Suprapubic skin (tissue), 3 donors: ENCODE data around the gene JMJD1C.
A peak's percentile ranks its signal among the peaks of the same experiment; 100 is the strongest.

ENCODE experiments used
- EP300 ChIP-seq: sonication (generic); formaldehyde crosslinking; IDR thresholded peaks from one replicate; pipeline ENCODE4 v1.6.1; 2017; ENCODE audit warnings: antibody characterized with exemption
- POLR2A ChIP-seq, 2 donors: fragments of 450-650 bp; IDR thresholded peaks; one replicate each; pipeline ENCODE4 v1.6.1; 2017; ENCODE audit warnings: antibody characterized with exemption in 2 of 2, mild to moderate bottlenecking in 2 of 2, moderate library complexity in 2 of 2
- TF ChIP-seq, protein P1 (sequence below), 2 donors: fragments of 200-600 bp in 1 of 2; fragments of 450-650 bp in 1 of 2; sonication (generic) in 1 of 2; IDR thresholded peaks; one replicate each; pipeline ENCODE4 v1.5.1; 2016 to 2019; ENCODE audit warnings: antibody characterized with exemption in 2 of 2, mild to moderate bottlenecking in 1 of 2, moderate library complexity in 1 of 2

DNA sequence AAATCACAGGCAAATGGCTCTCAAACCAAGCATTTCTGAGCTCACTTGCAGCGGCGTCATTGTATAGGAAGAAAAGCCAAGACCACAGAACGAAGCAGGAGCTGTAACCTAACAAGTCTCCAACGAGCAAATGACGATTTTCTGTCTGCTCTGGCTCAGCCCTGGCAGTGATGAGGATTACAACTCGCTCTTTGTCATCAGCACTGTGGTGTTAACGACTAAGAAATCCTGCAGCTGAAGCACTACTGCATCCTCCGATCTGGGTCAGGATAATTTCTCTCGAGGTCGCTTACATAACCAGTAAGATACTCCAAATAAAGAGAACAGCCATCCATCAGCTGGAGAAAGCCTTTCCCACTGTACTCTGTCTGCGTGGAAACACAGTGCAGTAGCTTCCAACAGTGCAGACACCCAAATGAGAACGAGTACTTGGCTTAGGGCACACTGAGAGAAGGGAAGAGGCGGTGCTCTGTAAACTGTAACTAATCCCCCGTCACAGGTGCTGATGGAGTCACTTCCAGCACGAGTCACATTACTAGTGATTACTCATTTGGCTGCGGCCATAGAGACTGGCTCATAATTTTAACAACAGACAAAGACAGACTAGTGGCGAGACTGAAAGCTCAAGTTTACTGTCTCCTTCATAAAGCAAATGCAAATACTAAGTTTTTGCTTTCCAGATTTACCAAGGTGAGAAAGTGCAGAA lies 196.8 kb downstream of the JMJD1C start:
- TF ChIP-seq, protein P1, sequence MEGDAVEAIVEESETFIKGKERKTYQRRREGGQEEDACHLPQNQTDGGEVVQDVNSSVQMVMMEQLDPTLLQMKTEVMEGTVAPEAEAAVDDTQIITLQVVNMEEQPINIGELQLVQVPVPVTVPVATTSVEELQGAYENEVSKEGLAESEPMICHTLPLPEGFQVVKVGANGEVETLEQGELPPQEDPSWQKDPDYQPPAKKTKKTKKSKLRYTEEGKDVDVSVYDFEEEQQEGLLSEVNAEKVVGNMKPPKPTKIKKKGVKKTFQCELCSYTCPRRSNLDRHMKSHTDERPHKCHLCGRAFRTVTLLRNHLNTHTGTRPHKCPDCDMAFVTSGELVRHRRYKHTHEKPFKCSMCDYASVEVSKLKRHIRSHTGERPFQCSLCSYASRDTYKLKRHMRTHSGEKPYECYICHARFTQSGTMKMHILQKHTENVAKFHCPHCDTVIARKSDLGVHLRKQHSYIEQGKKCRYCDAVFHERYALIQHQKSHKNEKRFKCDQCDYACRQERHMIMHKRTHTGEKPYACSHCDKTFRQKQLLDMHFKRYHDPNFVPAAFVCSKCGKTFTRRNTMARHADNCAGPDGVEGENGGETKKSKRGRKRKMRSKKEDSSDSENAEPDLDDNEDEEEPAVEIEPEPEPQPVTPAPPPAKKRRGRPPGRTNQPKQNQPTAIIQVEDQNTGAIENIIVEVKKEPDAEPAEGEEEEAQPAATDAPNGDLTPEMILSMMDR (IDR thresholded peaks at IDR 0.05): peak; percentile 40 to 51
- peak; percentile 49 to 89 for TF ChIP-seq POLR2A (IDR thresholded peaks at IDR 0.05)
- no peak for TF ChIP-seq EP300
